GM12878 (cell line): ENCODE data around the gene CCT8L2.
"Not testable (repeated sequence)": the region's sequence is repeated elsewhere in the genome, so short reads cannot be mapped to it uniquely, and the experiment has no call there.

Source experiments
- CHD2 ChIP-seq: IDR thresholded peaks from 2 replicates; pipeline ENCODE4 v1.6.1; 2011; ENCODE audit warnings: low read depth, low read length, improper control_type of control experiment, borderline replicate concordance
- CHD4 ChIP-seq: fragments of 200-600 bp; sonication (generic); IDR thresholded peaks from 2 replicates; pipeline ENCODE4 v1.6.1; 2016; ENCODE audit warnings: mild to moderate bottlenecking
- CTCF ChIP-seq, 3 experiments: IDR thresholded peaks in 2 of 3; conservative IDR thresholded peaks in 1 of 3; 2 replicates each; pipeline ENCODE4 v1.5.1; 2011; ENCODE audit warnings: low read depth in 3 of 3, low read length in 3 of 3, mild to moderate bottlenecking in 3 of 3, control low read depth in 2 of 3, moderate library complexity in 2 of 3, inconsistent platforms in 1 of 3, mixed read lengths in 1 of 3; ENCODE audit not compliant: control insufficient read depth in 2 of 3, insufficient read depth in 1 of 3; ENCODE audit errors: extremely low read depth in 1 of 3
- ELK1 ChIP-seq: IDR thresholded peaks from 2 replicates; pipeline ENCODE4 v1.6.1; 2012; ENCODE audit warnings: low read depth, low read length, improper control_type of control experiment
- KAT2A ChIP-seq: conservative IDR thresholded peaks from 2 replicates; pipeline ENCODE4 v1.6.1; 2011; ENCODE audit warnings: low read depth, low read length; ENCODE audit not compliant: control insufficient read depth
- TAF1 ChIP-seq: IDR thresholded peaks from 2 replicates; pipeline ENCODE4 v1.6.1; 2011; ENCODE audit warnings: mild to moderate bottlenecking, low read depth, low read length, borderline replicate concordance
- USF2 ChIP-seq: IDR thresholded peaks from 2 replicates; pipeline ENCODE4 v1.6.1; 2011; ENCODE audit warnings: low read depth, low read length, improper control_type of control experiment, borderline replicate concordance

- TF ChIP-seq TAF1; CTCF (IDR thresholded peaks at IDR 0.05 in 2 of 3, conservative IDR thresholded peaks at IDR 0.05 in 1 of 3; ENCODE audit: control insufficient read depth in 2 of 3, extremely low read depth in 1 of 3, insufficient read depth in 1 of 3, low read depth in 3 of 3, low read length in 3 of 3); KAT2A; ELK1; CHD4; CHD2; USF2: not testable (repeated sequence)
These were observed 49.3 kb downstream of the CCT8L2 start for GRCh38 chr22:16543310-16543709.
